Activated gamma-delta T cell treated with Interleukin-2 at 50 U/mL for 16 hours (primary cell): ENCODE results near the gene ARL15.

Experiments used
- DNase-seq: peaks from one replicate; pipeline ENCODE4 v3.0.0-alpha.2; 2020

Gene ARL15

GRCh38 chr5:53971131-53971530, 339.2 kb downstream of the ARL15 start:
- no peak for DNase-seq

DNA sequence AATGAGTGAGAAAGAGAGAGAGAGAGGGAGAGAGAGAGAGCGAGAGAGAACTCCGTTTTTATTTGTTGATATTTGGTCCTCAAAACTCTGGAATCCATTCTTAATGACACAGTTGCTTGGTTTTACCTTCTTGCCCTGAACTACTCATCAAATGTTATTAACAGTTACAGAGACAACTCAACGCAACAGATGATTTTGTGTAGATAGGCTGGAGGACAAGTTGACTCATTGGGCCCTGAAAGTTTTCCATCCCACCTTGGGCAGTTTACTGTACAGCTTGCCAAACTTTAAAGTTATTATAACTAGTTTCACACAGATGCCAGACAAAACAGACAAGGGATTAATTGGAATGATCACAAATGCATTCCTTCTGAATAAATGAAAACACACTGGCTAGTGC, 339.9 kb downstream of the ARL15 start:
- no peak for DNase-seq

DNA sequence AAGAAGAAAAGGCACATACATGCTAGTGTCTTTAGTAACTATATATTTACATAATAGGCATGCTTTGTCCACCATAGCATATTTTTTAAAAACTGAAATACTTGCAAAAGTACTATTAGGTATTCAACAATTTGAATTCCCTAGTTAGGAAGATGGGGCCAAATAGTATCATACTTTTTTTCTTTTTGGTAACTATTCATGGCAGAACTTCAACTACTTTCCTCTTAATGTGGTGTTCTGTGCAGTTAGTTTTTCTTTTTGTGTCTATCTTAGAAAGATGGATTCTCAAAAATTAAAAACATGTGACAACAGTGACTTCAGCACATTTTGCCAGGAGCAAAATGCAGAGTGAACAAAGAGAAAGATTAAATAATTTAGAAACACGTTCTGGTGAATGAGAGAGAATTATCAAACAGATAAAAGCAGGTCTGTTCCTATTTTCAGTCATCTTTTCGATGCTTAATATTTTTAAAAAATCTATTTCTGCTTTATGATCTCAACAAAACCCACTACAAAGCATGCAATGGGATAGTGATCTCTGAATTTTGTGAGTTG, 341.1 kb downstream of the ARL15 start:
- no peak for DNase-seq

- DNase-seq: no peak
Observed at GRCh38 chr5:53965459-53965858, 344.9 kb downstream of the ARL15 start.

GRCh38 chr5:53963958-53964357, 346.4 kb downstream of the ARL15 start:
- DNase-seq: no peak

GRCh38 chr5:53962306-53962705, 348.1 kb downstream of the ARL15 start:
- no peak for DNase-seq

- no peak for DNase-seq
Observed at GRCh38 chr5:53956632-53957031, 353.7 kb downstream of the ARL15 start.

DNA sequence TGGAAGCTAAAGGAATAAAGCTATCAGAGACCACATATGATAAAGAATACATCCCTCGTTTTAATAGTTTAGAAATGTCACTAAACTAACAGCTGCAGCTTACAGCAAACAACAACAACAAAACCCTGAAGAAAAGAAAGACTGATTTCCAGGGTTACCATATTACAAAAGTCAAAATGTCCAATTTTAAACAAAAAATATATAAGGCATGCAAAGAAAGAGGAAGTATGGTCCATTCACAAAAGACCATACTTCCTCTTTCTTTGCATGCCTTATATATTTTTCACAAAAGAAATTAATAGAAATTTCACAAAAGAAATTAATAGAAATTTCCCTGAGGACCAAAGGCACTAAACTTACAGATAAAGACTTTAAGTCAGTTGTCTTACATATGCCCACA, 354.2 kb downstream of the ARL15 start:
- no peak for DNase-seq

DNA sequence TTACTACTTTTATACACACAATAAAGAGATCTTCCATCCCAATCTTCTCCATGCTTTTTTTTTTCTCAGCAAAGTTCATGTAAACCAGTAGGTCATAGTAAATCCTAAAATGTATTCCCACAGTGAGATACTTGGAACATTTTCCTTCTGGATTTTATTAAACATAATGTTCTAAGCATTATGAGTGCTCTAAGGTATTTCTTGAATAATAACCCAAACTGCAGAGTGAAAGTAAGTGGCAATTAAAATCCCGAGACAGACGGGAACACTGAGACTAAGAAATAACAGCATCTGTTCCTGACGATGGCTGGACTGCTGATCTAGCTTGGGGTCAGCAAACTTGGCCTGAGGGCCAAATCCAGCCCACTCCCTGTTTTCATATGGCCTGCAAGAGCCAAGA, 359.8 kb downstream of the ARL15 start:
- DNase-seq: no peak

GRCh38 chr5:53948598-53948997, 361.8 kb downstream of the ARL15 start:
- DNase-seq: no peak

DNA sequence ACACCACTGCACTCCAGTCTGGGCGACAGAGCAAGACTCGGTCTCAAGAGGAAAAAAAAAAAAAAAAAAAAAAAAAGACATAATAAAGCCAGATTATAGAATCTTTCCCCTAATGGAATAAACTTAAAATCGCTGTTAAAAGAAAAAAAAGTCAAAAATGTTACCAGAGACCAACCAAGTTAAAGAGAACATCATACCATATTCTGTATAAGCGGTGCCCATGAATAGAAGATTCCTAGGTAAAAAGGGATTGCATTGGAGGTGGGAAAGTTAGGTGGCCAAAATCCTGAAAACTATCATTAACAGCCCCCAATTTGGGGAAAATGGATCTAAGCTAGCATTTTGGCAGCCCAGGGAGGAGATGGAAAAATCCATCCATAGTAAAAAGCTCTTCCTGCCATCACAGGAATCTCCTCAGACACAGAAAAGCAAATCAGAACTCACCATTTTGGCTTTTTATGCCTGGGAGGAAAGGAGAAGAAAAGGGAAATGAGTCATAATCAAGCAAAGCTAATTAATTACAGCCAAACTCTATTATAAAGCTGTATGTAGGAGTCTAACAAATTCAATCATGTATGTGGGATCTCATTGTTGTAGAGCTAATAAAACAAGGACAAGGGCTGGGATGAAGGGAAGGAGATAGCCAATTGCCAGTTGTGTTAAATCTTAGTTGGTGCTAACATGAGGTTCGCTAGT, 363.8 kb downstream of the ARL15 start:
- DNase-seq: no peak

- no peak for DNase-seq
Observed at GRCh38 chr5:53944981-53945380, 365.4 kb downstream of the ARL15 start.

DNA sequence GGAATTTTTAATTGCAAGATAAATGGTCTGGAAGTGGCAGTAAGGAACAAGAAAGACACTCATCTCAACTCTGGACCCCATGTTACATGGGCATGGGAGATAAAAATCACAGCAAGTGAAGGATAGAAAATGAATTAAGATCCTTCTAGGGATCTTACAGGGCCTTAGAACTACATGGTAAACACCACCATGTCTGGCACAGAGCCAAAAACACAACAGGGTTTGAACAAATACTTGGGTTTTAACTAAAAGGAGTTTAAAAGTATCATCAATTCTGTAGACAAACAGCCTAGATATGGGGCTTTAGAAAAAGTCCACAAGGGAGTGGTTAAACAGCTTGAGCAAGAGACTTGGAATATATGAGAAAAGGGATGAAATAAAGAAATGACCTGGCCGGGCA, 366.4 kb downstream of the ARL15 start:
- DNase-seq: no peak

DNA sequence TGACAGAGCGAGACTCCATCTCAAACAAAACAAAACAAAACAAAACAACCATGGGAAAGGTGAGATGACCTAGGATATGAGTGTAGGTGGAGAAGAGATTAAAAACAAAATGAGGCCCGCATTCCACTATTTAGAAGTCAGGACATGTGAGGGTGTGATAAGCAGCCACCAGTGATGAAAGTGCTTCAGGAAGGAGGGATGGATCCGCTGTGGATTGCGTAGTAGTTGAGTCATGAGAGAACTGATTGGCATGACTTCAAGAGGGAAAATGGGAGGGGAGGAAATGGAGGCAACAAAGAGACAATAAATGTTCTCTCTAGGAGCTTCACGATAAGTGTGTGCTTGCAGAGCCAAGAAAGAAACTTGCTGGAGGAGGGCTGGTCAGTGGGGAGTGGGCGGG, 367.6 kb downstream of the ARL15 start:
- DNase-seq: no peak

GRCh38 chr5:53940921-53941320, 369.5 kb downstream of the ARL15 start:
- no peak for DNase-seq

- DNase-seq: no peak
Observed at GRCh38 chr5:53937467-53937866, 372.9 kb downstream of the ARL15 start.

DNA sequence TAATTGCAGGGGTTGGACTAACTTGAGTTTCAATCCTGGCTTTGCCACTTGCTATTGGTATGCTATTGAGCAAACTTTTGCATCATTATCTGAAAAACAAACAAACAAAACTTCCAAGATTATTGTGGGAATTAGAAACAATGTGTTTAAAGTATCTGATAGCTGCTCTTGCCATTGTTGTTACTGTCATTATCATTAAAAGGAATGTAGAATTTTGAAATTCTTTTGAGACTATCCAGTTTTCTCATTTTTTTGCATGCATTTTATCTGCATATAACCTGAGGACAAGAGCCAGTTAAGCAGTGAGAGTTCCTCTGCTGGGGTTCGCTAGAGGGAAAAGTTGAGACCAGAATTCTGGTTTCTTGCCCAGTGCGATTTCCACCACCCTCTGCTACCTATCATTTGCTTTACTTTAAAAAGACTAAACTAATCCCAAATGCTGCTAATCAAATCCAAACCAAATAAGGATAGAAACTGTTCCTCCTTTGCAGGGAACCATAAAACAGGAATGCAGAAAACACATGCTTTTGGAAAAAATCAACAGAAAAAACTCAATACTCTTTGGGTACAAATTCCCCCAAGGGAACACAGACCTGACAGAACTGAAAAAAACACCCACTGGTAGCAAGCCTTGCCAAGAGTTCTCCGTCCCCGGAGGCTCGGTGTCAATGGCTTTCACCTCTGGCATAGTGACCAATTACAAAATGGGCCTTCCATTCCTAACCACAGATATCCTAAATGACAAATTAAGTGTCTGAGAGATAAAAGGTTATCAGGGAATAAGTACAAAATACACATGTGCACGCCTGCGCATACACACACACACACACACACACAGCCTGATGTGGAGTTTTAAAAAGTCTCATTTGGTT, 373.7 kb downstream of the ARL15 start:
- no peak for DNase-seq

GRCh38 chr5:53934151-53934820, 376.1 kb downstream of the ARL15 start:
- DNase-seq: no peak

GRCh38 chr5:53932351-53932750, 378.0 kb downstream of the ARL15 start:
- no peak for DNase-seq

- no peak for DNase-seq
Observed at GRCh38 chr5:53930457-53930856, 379.9 kb downstream of the ARL15 start.

DNA sequence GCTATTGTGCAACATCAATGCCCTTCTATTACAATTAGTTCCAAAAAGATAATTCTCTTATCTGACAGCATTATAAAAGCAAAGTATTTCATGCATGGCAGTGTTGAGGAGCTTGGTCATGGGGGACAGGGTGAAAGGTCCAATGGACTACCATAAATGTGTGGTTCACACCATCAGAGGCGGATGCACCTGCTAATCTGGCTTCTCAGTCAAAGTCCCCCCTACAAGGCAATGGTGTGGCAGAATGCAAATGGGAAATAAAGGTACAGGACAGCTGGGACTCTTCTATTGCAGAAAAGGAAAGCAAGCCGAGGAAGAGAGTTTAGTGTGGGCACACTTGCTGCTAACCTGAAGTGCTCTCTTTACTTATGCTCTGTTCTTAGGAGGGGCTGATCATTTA, 380.8 kb downstream of the ARL15 start:
- no peak for DNase-seq

- DNase-seq: no peak
Observed at GRCh38 chr5:53929152-53929551, 381.2 kb downstream of the ARL15 start.

GRCh38 chr5:53928641-53929040, 381.7 kb downstream of the ARL15 start:
- no peak for DNase-seq
